Heart left ventricle (tissue), 16 donors: ENCODE results near the gene ADGRD1. TPM values are rescaled to one million over a fixed set of nuclear protein-coding genes. Genes with fewer than 3 reads are reported as not detected.
"Not testable (repeated sequence)": the region's sequence is repeated elsewhere in the genome, so short reads cannot be mapped to it uniquely, and the experiment has no call there.

ENCODE experiments used
- ATAC-seq, 4 donors: fragments of 200-7000 bp; cut with Tn5 transposase; one replicate each; pipeline ENCODE4 v1.9.1; 2020 to 2022; ENCODE audit warnings: moderate library complexity in 4 of 4, mild to moderate bottlenecking in 3 of 4, moderate number of reproducible peaks in 1 of 4
- DNase-seq, 5 donors: peaks; one replicate each; pipeline ENCODE4 v3.0.0-alpha.2; 2020
- H3K27ac ChIP-seq, 12 donors: fragments of 200-600 bp; sonication (generic) in 4 of 12; one replicate each; pipeline versions ENCODE4 v1.5.0 to v1.8.0; 2016 to 2022; ENCODE audit warnings: mild to moderate bottlenecking in 2 of 12
- H3K27me3 ChIP-seq, 9 donors: fragments of 200-600 bp; sonication (generic) in 2 of 9; one replicate each; pipeline versions ENCODE4 v1.5.1 to v1.8.0; 2016 to 2022; ENCODE audit warnings: mild to moderate bottlenecking in 3 of 9
- H3K36me3 ChIP-seq, 9 donors: fragments of 200-600 bp; sonication (generic) in 2 of 9; one replicate each; pipeline versions ENCODE4 v1.5.0 to v1.8.0; 2018 to 2022; ENCODE audit warnings: mild to moderate bottlenecking in 2 of 9
- H3K4me1 ChIP-seq, 12 donors: fragments of 200-600 bp; sonication (generic) in 4 of 12; one replicate each; pipeline versions ENCODE4 v1.5.0 to v1.8.0; 2016 to 2022; ENCODE audit warnings: mild to moderate bottlenecking in 3 of 12
- H3K4me3 ChIP-seq, 12 donors: fragments of 200-600 bp; sonication (generic) in 4 of 12; one replicate each; pipeline versions ENCODE4 v1.5.0 to v1.8.0; 2017 to 2022; ENCODE audit warnings: mild to moderate bottlenecking in 9 of 12, moderate library complexity in 4 of 12
- H3K9me3 ChIP-seq, 12 donors: fragments of 200-600 bp; sonication (generic) in 4 of 12; one replicate each; pipeline versions ENCODE4 v1.5.0 to v1.8.0; 2016 to 2022; ENCODE audit warnings: mild to moderate bottlenecking in 1 of 12
- POLR2A ChIP-seq, 2 donors: fragments of 450-650 bp; IDR thresholded peaks; one replicate each; pipeline ENCODE4 v1.6.1; 2017; ENCODE audit warnings: antibody characterized with exemption in 2 of 2, mild to moderate bottlenecking in 2 of 2, moderate library complexity in 2 of 2
- WGBS, 4 donors: extraction: QIAGEN DNeasy Blood & Tissue Kit in 2 of 4; methylation state at CpG; one replicate each; pipeline versions ENCODE4 v1.1.5 to v1.1.7; 2013 to 2018; 5-methylcytosine and 5-hydroxymethylcytosine counted together
- intact Hi-C, 10 donors: fragments of 100-400 bp; cut with DNase I; formaldehyde crosslinking; loops; one replicate each; pipeline versions ENCODE4 v1.11.1 to v1.14.2; 2022
- polyA plus RNA-seq, 2 donors: library from polyadenylated mRNA; stranded (reverse); fragments of 200-250 nt; gene quantifications; one replicate each; pipeline ENCODE4 v1.2.3, GENCODE V29; 2013
- total RNA-seq, 9 donors: library from RNA; depleted of rRNA in 2 of 9; stranded (reverse); fragments of >200 nt in 2 of 9; fragmentation: NEBNext Ultra II Directional in 3 of 9; extraction: Animal tissue kit (Norgen Biotek cat#: 25700) in 3 of 9; gene quantifications; one replicate each; pipeline versions ENCODE4 v1.1.0 to v1.2.4, GENCODE V29; 2016 to 2023
- TF ChIP-seq, protein P1 (sequence below), 12 donors: fragments of 200-600 bp; sonication (generic) in 4 of 12; IDR thresholded peaks; one replicate each; pipeline versions ENCODE4 v1.5.0 to v1.8.0; 2018 to 2022; ENCODE audit warnings: antibody characterized with exemption in 12 of 12, mild to moderate bottlenecking in 5 of 12
- donor health status: ischemic (EF 13 %, LVEDD 7.1; RV severe dilation, severe dysfunction).
- donor health status: healthy with polysubstance abuse.
- donor health status: DM: no; HTN: yes; CAD: no.
- donor health status: DM: no; HTN: no; CAD: no.
- donor health status: ischemic (EF 25% LVEDD 6.9; RV normal size, moderate dysfunction).
- donor health status: ischemic (EF 25% LVEDD 5.7; RV mildly dilated, moderate dysfunction).
- donor health status: healthy.
- donor health status: DM: yes; HTN: yes; CAD: no.
- donor health status: ischemic (EF 35%, LVEDD 5.7; RV mildly dilated, moderate dysfunction).
- donor health status: nonischemic (EF 11% LVEDD 7.7; RV severe dilation, severe dysfunction).
- donor health status: DM: yes; HTN: yes; CAD: no.
- donor health status: PGD.
- donor health status: ischemic (EF 29% LVEDD 5.4; RV normal size, mild dysfunction).
- donor health status: nonischemic (EF 23%, LVEDD 6.1; RV moderate dilation, normal function).

The ADGRD1 gene
- total and polyA plus RNA-seq, 11 donors: 22.7 to 109 (median 66.3) TPM

- Histone ChIP-seq H3K27me3 (no peaks in the 10 kb centered on the region), H3K4me1 (peaks cover 0 to 6% (median 0%) of the 10 kb centered on the region in 12 donors), H3K4me3 (no peak overlapping the region), H3K36me3 (peaks cover 0 to 62% (median 47%) of the 10 kb centered on the region in 9 donors), H3K27ac (no peak overlapping the region), H3K9me3 (no peaks in the 10 kb centered on the region)
- no peak for TF ChIP-seq POLR2A (IDR thresholded peaks at IDR 0.05)
- TF ChIP-seq, protein P1, sequence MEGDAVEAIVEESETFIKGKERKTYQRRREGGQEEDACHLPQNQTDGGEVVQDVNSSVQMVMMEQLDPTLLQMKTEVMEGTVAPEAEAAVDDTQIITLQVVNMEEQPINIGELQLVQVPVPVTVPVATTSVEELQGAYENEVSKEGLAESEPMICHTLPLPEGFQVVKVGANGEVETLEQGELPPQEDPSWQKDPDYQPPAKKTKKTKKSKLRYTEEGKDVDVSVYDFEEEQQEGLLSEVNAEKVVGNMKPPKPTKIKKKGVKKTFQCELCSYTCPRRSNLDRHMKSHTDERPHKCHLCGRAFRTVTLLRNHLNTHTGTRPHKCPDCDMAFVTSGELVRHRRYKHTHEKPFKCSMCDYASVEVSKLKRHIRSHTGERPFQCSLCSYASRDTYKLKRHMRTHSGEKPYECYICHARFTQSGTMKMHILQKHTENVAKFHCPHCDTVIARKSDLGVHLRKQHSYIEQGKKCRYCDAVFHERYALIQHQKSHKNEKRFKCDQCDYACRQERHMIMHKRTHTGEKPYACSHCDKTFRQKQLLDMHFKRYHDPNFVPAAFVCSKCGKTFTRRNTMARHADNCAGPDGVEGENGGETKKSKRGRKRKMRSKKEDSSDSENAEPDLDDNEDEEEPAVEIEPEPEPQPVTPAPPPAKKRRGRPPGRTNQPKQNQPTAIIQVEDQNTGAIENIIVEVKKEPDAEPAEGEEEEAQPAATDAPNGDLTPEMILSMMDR (IDR thresholded peaks at IDR 0.05): no peak
- ATAC-seq (no peak), DNase-seq (no peak)
- intact Hi-C loops: no loop called here
- 79 to 84% (median 84%) methylated on average over 8 of the region's 8 CpGs for WGBS, 4 donors
Measured at GRCh38 chr12:130992448-130992847, 38.7 kb downstream of the ADGRD1 start.

- no peaks in the 10 kb centered on the region for H3K27me3 ChIP-seq
- intact Hi-C loops: no loop called here
- H3K27ac ChIP-seq: no peak overlapping the region
- H3K9me3 ChIP-seq: no peaks in the 10 kb centered on the region
- no peak overlapping the region for H3K4me3 ChIP-seq
- H3K36me3 ChIP-seq: peaks cover 0 to 62% (median 44%) of the 10 kb centered on the region in 9 donors
- WGBS, 4 donors: 83 to 92% (median 90%) methylated on average over 5 of the region's 5 CpGs
- no peak for ATAC-seq
- peaks cover 0 to 6% (median 0%) of the 10 kb centered on the region in 12 donors for H3K4me1 ChIP-seq
- DNase-seq: no peak
- no peak for TF ChIP-seq POLR2A (IDR thresholded peaks at IDR 0.05)
- TF ChIP-seq, protein P1 (IDR thresholded peaks at IDR 0.05): no peak
Measured at GRCh38 chr12:130992979-130993538, 39.4 kb downstream of the ADGRD1 start.

- no peaks in the 10 kb centered on the region for H3K9me3 ChIP-seq
- peaks cover 0 to 70% (median 41%) of the 10 kb centered on the region in 9 donors for H3K36me3 ChIP-seq
- ATAC-seq: peak in 1 of 4 donors; percentile 37
- TF ChIP-seq POLR2A (IDR thresholded peaks at IDR 0.05): no peak
- TF ChIP-seq, protein P1 (IDR thresholded peaks at IDR 0.05): no peak
- no peaks in the 10 kb centered on the region for H3K27me3 ChIP-seq
- 93 to 96% (median 94%) methylated on average over 31 to 32 of the region's 32 CpGs for WGBS, 4 donors
- no peak for DNase-seq
- no peak overlapping the region for H3K4me3 ChIP-seq
- H3K27ac ChIP-seq: no peak overlapping the region
- intact Hi-C loops: no loop called here
- peaks cover 0 to 6% (median 0%) of the 10 kb centered on the region in 12 donors for H3K4me1 ChIP-seq
Measured at GRCh38 chr12:130993759-130994670, 40.3 kb downstream of the ADGRD1 start.

- DNase-seq (no peak), ATAC-seq (peak in 1 of 4 donors; percentile 27)
- Histone ChIP-seq H3K27ac (no peak overlapping the region), H3K36me3 (peaks cover 0 to 67% (median 37%) of the 10 kb centered on the region in 9 donors), H3K27me3 (no peaks in the 10 kb centered on the region), H3K4me1 (peaks cover 0 to 4% (median 0%) of the 10 kb centered on the region in 12 donors), H3K4me3 (no peak overlapping the region), H3K9me3 (no peaks in the 10 kb centered on the region)
- intact Hi-C loops: no loop called here
- 87 to 95% (median 93%) methylated on average over 11 to 12 of the region's 12 CpGs for WGBS, 4 donors
- TF ChIP-seq, protein P1 (IDR thresholded peaks at IDR 0.05): no peak
- no peak for TF ChIP-seq POLR2A (IDR thresholded peaks at IDR 0.05)
Measured at GRCh38 chr12:130994821-130995375, 41.2 kb downstream of the ADGRD1 start.

DNA sequence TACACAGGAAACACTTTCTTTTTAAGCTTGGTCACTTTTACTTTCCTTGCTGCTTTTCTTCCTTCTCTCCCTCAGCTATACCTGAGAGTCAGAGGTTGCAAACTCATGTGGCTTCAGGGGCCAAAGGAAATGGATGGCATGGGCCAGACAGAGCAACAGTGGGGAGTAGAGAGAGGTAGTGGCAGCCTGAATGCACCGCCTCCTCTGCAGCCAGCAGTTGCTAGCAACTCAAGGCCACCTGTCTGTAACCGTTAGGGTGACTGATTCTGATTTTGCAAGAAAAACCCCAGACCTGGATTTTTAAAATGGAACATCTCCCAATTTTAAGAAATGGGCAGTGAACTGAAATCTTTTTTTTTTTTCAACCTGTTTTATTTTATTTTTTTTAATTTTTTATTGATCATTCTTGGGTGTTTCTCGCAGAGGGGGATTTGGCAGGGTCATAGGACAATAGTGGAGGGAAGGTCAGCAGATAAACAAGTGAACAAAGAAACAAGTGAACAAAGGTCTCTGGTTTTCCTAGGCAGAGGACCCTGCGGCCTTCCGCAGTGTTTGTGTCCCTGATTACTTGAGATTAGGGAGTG lies 41.8 kb downstream of the ADGRD1 start:
- H3K36me3 ChIP-seq: peaks cover 0 to 67% (median 40%) of the 10 kb centered on the region in 9 donors
- H3K9me3 ChIP-seq, ATAC-seq, H3K4me1 ChIP-seq, intact Hi-C loops, H3K27ac ChIP-seq, H3K4me3 ChIP-seq, DNase-seq, H3K27me3 ChIP-seq: not testable (repeated sequence)
- WGBS, 4 donors: 88 to 95% (median 93%) methylated on average over 3 to 5 of the region's 5 CpGs
